ENCODE data around the gene FA2H. TPM values are rescaled to one million over a fixed set of nuclear protein-coding genes. Genes with fewer than 3 reads are reported as not detected.

The FA2H gene
- total and polyA plus RNA-seq, 10 of the 15 experiments (the other 5 are each of a cell fraction or from before 2014, with no cell fraction given) = 0.05 to 0.73 (median 0.51) TPM; not detected in 3

DNA sequence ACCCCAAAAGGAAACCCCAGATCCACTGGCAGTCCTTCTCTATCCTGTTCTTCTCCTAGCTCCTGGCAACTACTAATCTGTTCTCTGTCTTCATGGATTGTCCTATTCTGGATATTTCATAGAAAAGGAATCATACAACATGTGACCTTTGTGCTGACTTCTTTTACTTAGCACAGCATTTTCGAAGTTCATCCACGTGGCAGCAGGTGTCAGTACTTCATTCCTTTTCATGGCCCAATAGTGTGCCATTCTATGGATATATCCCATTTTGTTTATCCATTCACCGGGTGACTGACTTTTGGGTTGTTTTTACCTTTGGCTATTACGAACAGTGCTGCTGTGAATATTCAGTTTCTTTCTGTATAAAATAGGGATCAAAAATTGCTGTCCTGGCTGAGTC lies 10.4 kb upstream of the FA2H start:
- no peak overlapping the region for H3K9ac ChIP-seq (ENCODE audit: control insufficient read depth, insufficient read depth, low read length)
- ChIA-PET POLR2A (no interaction called here), CTCF (interaction anchor here (1.1 kb wide), 1 partner anchor 58 kb away, joined by 3 read pairs; no protein-coding TSS in a partner anchor), SMC1A (ENCODE audit: uncharacterized antibody, unreplicated experiment) (interaction anchor here (0.7 kb wide), 1 partner anchor 78 kb away, joined by 3 read pairs; no protein-coding TSS in a partner anchor), RAD21 (ENCODE audit: unreplicated experiment) (no interaction called here)
- 33% methylated on average over 4 of the region's 4 CpGs for WGBS (ENCODE audit: insufficient coverage, insufficient replicate concordance, low lambda C conversion rate, missing lambda C conversion rate)
- H3K79me2 ChIP-seq (ENCODE audit: control insufficient read depth, insufficient read depth, low read length) = no peaks in the 10 kb centered on the region
- BruUV-seq (replicated peaks) = no TSS peak
- H4K20me1 ChIP-seq (ENCODE audit: control insufficient read depth, insufficient read depth) = no peaks in the 10 kb centered on the region
- no peaks in the 10 kb centered on the region for H3K9me3 ChIP-seq (replicated peaks; ENCODE audit: control insufficient read depth, insufficient read depth, low read length)
- DNase-seq (ENCODE audit: low read depth, low spot score) (no peak), ATAC-seq (no peak), FAIRE-seq (no peak)
- H3K4me1 ChIP-seq (ENCODE audit: control insufficient read depth, insufficient read depth, low read length) = no peaks in the 10 kb centered on the region
- no peak overlapping the region for H3K4me3 ChIP-seq
- H3K27me3 ChIP-seq (replicated peaks in 1 of 2; ENCODE audit: control insufficient read depth in 2 of 2, insufficient read depth in 2 of 2, low read length in 1 of 2) = 0 out of 4 replicates have a peak, but pooled peaks cover 0 to 2% of the 10 kb centered on the region in 2 experiments
- H3K27ac ChIP-seq (ENCODE audit: control insufficient read depth, insufficient read depth) = no peak overlapping the region
- no peak overlapping the region for H3K4me2 ChIP-seq (ENCODE audit: control insufficient read depth, insufficient read depth)
- no peak overlapping the region for H2AFZ ChIP-seq (ENCODE audit: control insufficient read depth, low read depth, low read length)
- in situ Hi-C loops (cut with MboI) (no loop called here), intact Hi-C loops (cut with micrococcal nuclease; ENCODE audit: unreplicated experiment) (no loop called here)
- H3K36me3 ChIP-seq (ENCODE audit: control insufficient read depth in 2 of 2, insufficient read depth in 2 of 2, low read length in 1 of 2) = no peaks in the 10 kb centered on the region
- no peak for TF ChIP-seq PAX8 (IDR thresholded peaks at IDR 0.05)
- TF ChIP-seq FOS (IDR thresholded peaks at IDR 0.05; ENCODE audit: borderline replicate concordance, extremely low read depth, insufficient read length) = no peak
- TF ChIP-seq SP1 (IDR thresholded peaks at IDR 0.05; ENCODE audit: low read depth, low read length) = no peak
- no peak for TF ChIP-seq MTA3 (IDR thresholded peaks at IDR 0.05; ENCODE audit: borderline replicate concordance, low read length)
- TF ChIP-seq DPF2 (IDR thresholded peaks at IDR 0.05) = no peak
- no peak for TF ChIP-seq ZNF384 (IDR thresholded peaks at IDR 0.05; ENCODE audit: borderline replicate concordance, low read depth, low read length)
- no peak for TF ChIP-seq FOXK2 (IDR thresholded peaks at IDR 0.05)
- no peak for TF ChIP-seq RFX5 (IDR thresholded peaks at IDR 0.05; ENCODE audit: low read depth, low read length)
- TF ChIP-seq, protein P1, sequence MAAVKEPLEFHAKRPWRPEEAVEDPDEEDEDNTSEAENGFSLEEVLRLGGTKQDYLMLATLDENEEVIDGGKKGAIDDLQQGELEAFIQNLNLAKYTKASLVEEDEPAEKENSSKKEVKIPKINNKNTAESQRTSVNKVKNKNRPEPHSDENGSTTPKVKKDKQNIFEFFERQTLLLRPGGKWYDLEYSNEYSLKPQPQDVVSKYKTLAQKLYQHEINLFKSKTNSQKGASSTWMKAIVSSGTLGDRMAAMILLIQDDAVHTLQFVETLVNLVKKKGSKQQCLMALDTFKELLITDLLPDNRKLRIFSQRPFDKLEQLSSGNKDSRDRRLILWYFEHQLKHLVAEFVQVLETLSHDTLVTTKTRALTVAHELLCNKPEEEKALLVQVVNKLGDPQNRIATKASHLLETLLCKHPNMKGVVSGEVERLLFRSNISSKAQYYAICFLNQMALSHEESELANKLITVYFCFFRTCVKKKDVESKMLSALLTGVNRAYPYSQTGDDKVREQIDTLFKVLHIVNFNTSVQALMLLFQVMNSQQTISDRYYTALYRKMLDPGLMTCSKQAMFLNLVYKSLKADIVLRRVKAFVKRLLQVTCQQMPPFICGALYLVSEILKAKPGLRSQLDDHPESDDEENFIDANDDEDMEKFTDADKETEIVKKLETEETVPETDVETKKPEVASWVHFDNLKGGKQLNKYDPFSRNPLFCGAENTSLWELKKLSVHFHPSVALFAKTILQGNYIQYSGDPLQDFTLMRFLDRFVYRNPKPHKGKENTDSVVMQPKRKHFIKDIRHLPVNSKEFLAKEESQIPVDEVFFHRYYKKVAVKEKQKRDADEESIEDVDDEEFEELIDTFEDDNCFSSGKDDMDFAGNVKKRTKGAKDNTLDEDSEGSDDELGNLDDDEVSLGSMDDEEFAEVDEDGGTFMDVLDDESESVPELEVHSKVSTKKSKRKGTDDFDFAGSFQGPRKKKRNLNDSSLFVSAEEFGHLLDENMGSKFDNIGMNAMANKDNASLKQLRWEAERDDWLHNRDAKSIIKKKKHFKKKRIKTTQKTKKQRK (IDR thresholded peaks at IDR 0.05; ENCODE audit: low read depth, low read length) = no peak
- no peak for TF ChIP-seq CHD2 (IDR thresholded peaks at IDR 0.05; ENCODE audit: borderline replicate concordance, low read depth, low read length)
- no peak for TF ChIP-seq RAD21 (IDR thresholded peaks at IDR 0.05; ENCODE audit: insufficient read depth, low read depth, low read length)
- no peak for TF ChIP-seq TAF1 (IDR thresholded peaks at IDR 0.05; ENCODE audit: borderline replicate concordance, low read depth, low read length)
- no peak for TF ChIP-seq EED (IDR thresholded peaks at IDR 0.05; ENCODE audit: low read depth)
